HG02938 (cell line): ENCODE data around the gene PRLH.
A peak's percentile ranks its signal among the peaks of the same experiment; 100 is the strongest.

Experiments
- ATAC-seq: cut with Tn5 transposase; IDR thresholded peaks from one replicate; pipeline ENCODE4 v1.9.1; 2021; ENCODE audit warnings: mild to moderate bottlenecking, moderate library complexity; ENCODE audit not compliant: unreplicated experiment

The PRLH gene

DNA sequence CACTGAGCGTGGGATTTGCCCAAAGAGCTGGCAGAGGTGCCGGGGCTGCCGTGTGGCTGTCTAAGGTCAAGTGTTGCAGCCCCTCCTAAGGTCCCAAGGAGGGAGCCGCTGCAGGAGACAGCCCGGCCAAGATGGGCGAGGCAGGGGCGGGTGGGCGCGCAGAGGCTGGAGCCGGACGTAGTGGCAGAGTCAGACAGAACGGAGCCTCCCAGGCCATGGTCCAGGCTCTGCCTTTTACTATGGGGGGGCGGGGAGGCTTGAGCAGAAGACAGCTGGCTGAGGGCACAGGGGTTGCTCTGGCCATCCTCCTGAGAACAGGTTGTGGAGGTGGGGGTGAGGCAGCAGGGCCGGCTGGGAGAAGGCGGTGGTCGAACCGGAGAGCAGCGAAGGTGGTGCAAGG lies 27.5 kb upstream of the PRLH start:
- ATAC-seq, result no peak

DNA sequence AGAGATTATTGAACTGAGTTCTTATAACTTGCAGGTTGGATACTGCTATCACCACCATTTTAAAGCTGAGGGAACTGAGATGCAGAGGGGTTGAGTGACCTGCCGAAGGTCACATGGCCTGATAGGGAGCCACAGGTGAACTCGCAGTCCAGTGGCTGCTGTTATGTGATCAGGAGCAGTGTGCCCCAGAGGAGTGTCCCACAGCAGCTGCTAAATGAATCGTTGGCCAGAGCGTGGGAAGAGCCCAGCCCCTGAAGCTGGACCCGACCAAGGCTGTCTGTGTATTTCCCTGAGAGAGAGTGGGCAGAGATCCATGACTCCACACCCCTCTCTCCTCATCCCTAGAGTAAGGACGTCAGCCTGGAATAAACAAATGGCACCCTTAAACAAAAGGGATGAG lies 26.7 kb upstream of the PRLH start:
- ATAC-seq, result no peak

DNA sequence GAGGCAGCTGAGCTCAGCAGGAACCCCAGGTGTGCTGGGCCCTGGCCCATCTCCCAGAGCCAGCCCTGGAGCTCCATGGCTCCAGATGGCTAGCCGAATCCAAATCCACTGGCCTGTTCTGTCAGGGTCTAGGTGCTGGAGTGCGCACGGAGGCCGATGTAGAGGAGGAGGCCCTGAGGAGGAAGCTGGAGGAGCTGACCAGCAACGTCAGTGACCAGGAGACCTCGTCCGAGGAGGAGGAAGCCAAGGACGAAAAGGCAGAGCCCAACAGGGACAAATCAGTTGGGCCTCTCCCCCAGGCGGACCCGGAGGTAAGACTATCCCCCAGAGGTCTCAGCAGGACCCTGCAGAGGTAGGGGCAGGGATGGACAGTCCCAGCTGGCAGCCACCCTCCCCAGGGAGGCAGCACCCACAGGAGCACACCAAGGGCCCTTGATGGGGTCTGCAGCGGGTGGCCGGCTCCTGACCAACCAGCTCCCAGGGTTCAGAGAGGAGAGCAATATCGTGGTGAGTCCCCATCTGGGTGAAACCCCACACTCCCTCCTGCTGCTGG lies 26.1 kb upstream of the PRLH start:
- ATAC-seq, result no peak

DNA sequence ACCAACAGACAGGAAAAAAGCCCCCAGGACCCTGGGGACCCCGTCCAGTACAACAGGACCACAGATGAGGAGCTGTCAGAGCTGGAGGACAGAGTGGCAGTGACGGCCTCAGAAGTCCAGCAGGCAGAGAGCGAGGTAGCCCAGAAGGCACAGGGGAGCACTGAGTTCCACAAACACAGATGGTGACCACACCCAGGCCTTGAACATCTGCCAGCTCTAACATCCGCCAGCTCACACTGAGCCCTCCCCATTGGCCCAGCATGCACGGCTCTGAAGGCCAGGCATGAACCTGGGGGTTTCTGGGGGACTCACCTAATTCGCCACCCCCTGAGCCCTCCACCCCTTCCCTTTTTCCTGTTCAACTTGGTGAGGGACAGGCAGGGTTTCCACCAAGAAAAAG lies 25.6 kb upstream of the PRLH start:
- no peak for ATAC-seq

DNA sequence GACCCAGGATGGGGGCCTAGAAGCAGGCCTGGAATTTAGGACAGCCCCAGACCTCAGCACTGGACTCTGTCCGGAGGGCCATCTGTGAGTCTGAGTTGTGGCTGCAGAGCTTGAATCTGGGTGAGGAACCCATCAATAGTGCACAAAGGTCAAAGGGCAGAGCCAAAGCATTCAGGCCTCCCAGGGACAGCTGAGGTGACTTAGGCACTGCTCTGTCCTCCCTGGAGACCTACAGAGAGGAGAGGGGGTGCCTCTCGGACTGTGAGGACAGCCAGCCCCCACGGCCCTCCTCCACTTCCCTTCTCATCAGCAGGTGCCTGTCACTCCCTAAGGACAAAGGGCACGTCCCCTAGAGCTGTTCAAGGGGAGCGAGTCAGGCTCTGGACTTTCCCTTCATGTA lies 25.1 kb upstream of the PRLH start:
- ATAC-seq, result no peak

DNA sequence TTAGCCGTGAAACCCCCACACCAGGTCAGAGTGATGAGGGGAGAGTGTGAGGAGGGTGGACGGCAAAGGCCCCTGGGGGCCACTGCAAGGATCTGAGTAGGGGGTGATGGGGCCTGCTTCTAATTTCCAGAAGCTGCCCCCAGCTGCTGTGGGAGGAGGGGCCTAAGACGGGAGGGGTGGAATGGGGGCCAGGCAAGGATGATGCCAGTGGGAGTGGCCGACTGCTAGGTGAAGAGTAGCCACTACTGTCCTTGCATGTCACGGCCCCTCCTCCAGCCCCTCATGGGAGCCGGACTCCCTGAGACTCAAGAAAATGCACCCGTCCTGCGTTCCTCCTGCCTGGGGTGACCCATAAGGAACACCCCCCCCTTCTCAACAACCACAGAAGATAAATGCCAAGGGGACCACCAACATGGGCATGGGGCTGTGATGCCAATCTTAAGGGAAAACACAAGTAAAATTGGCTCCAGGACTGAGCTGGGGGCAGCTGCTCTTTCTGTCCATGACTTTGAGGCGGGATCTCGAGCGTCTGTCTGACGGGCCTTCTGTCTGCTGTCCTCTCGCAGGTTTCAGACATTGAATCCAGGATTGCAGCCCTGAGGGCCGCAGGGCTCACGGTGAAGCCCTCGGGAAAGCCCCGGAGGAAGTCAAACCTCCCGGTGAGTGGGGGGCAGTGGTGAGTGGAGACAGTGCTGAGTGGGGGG lies 24.2 kb upstream of the PRLH start:
- no peak for ATAC-seq

DNA sequence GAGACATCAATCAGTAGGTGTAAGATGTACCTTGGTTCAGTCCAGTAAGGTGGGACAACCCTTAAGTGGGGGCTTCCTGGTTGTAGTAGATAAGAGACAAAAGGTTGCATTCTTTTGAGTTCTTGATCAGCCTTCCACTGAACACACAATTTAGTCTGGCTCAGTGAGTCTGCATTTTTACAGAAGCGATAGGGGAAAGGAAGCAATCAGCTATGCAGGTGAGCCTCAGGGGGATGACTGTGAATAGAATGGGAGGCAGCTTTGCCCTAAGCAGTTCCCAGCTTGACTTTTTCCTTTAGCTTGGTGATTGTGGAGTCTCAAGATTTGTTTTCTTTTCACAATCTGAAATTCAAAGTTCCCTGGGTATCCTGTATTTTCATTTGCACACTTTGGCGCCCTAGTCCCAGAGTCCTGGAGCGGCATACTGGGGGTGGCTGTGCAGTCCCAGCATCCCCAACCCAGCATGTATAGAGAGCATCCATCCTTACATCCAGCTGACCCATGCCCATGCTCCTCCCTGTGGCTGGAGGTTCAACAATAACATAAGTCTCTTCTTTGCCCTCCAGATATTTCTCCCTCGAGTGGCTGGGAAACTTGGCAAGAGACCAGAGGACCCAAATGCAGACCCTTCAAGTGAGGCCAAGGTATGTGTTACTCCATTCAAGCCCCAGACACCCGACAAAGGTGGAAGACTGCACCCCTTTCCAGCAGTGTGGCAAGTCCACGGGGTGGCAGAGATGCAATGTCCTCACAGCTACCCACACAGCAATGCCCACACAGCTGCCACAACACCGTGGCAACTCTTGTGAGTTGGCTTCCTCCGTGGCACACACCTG lies 20.1 kb upstream of the PRLH start:
- no peak for ATAC-seq

DNA sequence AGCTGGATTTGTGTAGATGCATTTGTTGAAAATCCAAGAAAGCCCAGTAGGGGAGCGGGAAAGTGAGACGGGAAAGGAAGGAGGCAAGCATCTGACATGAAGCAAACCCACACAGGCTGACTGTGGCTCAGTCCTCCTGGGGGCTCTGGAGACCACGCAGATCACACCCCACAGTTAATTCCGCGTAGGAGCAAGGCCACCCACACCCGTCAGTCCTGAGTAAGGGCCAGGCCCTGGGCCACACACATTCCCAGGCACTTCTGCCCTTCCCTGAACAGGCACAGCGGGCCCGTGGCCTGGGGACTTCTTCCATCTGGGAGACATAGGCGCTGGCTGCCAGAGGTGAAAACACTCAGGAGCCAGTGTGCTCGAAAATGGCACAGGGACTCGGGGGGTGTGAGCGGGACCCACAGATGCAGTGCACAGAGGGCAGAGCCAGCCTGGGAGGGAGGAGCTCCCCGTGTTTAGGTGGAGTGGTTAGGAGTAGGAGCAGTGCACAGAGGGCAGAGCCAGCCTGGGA lies 19.4 kb upstream of the PRLH start:
- no peak for ATAC-seq

DNA sequence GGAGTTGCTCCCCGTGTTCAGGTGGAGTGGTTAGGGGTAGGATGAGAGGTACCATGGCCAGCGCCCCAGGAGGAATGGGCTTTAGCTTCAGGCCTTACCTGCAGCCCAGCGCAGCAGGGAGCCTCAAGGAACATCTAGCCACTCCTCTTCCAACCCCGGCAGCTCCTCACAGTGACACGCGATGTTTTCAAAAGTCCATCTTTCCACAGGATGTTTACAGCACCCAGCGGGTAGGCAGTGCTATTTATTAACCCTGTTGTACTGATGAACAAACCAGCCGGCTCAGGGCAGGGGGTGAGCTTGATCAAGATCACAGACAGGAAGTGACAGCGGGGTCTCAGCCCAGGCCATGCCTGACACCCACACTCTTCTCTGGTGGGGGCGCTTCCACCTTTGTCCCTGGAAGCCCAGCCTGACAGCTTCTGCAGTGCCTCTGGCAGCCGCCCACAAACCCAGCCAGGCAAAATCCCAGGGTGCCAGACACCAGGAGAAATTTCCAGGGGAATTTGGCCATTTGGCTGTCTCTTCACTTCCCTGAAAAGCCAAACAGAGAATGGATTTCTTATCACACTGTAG lies 18.4 kb upstream of the PRLH start:
- ATAC-seq, result no peak

DNA sequence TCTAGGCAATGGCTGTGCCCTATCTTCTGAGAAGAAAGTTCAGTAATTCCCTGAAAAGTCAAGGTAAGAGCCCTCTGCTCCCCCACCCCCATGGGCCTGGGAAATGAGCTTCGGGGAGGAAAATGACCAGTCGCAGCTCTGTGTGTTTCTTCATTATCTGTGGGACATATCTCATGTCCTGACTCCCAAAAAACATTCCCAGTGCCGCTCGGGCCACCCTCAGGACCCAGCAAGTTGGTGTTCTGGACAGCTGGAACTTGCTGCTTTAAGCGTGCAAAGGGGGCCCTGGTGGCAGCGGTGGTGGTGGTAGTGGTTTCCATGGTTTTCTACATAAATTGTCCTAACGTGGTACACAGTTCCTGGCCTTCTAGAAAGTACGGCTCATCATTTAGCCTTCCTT lies 17.2 kb upstream of the PRLH start:
- no peak for ATAC-seq

DNA sequence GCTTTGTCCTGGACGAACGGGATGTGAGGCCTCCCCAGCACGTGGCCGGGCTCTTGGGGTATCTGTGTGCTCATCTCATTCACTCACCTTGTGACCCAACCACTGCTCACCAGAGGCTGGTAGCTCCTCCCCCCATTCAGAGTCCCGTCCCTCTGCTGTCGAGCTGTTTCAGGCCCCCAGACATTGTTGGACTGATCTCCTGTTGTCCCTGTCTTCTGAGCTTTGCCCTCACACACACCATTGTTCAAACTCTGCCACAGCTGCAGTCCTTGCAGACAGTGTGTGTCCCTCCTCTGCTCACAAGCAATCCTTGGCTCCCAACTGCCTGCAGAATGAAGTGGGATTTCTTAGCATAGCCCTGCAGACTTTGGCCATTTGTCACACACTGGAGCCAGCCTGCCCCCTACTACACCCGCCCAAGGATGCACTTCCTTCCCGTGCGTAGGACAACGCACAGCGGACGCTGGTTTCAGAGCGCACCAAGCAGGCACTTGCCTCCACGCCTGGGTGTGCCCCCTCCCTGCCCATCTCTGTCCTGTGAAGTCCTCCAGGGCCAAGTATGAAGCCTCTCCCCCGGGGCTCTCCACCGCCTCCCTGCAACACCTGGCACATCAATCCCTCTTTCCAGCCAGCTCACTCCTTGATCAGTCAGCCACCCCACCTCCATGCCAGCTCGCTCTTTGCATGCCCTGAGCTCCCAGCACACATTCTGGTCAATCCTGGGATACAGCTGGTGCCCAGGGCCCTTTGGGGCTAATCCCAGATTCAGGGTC lies 16.5 kb upstream of the PRLH start:
- ATAC-seq, result no peak

DNA sequence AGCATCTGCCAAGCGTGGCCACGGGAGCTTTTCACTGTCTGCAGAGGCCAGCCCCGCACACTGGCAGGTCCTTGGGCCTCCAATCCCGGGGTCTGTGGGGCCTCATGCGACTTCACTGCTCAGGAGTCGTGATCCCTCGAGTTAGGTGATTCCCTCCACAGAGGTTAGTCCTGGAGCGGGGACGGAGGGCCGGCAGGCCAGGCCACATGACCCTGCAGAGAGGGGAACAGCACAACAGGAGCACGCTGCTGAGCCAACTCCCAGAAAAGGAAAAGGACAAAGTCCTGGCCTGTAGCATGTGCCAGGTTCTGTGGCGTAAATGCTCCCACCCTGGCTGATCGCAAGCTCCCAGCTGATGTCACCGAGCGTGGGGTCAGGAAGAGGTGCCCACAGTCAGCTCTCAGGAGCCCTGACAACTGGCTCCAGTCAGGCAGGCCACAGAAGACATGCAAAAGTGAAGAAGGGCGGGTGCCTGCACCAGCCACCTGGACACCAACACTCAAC lies 15.3 kb upstream of the PRLH start:
- ATAC-seq, result no peak

DNA sequence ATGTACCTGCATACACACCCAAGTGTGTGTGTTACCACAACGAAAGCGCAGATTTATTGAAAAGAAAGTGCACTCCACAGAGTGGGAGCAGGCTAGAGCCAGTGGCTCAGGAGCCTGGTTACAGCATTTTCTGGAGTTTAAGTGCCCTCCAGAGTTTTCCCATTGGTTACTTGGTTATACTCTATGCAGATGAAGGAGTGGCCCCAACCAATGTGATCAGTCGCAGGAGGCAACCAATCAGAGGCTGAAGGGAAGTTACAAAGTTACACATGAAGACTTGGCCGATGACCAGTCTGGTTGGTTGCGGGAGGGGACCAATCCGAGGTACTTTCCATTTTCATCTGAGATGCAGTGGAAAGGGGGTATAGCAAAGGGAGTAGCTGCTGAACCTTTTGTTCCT lies 13.5 kb upstream of the PRLH start:
- no peak for ATAC-seq

DNA sequence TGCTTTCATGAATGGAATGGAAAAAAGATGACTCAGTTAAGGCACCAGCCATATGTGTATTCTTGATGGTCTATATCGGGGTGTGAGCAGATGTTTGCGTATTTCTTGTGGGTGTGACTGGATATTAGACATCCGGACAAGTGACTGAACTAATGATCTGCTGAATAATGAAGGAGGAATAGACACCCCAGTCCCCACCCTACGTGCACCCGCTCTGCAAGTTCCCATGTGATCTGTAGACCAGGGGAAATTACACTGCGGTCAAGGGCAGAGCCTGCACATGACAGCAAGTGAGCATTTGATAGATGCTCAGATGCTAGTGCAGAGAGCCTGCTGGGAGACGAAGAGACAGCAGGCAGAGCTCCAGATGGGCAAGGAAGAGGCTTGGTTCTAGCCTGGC lies 12.4 kb upstream of the PRLH start:
- no peak for ATAC-seq

DNA sequence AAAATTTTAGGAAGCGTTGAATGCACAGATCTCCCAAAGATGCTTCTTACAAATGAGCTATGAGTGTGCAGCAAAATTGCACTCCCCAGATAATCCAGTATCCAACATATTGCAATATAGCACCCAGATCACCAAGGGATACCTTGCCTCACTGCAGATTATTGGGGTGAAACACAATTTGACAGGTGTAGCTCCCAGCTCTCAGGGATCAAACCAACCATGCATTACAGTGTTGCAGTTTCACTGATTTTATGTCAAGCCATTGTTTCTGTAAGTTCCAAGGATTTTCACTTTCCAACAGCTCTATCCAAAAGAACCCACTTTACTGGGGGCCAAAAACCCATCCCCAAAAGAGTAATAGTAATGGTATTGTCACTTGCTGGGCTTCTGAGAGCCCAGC lies 10.8 kb upstream of the PRLH start:
- ATAC-seq, result no peak

DNA sequence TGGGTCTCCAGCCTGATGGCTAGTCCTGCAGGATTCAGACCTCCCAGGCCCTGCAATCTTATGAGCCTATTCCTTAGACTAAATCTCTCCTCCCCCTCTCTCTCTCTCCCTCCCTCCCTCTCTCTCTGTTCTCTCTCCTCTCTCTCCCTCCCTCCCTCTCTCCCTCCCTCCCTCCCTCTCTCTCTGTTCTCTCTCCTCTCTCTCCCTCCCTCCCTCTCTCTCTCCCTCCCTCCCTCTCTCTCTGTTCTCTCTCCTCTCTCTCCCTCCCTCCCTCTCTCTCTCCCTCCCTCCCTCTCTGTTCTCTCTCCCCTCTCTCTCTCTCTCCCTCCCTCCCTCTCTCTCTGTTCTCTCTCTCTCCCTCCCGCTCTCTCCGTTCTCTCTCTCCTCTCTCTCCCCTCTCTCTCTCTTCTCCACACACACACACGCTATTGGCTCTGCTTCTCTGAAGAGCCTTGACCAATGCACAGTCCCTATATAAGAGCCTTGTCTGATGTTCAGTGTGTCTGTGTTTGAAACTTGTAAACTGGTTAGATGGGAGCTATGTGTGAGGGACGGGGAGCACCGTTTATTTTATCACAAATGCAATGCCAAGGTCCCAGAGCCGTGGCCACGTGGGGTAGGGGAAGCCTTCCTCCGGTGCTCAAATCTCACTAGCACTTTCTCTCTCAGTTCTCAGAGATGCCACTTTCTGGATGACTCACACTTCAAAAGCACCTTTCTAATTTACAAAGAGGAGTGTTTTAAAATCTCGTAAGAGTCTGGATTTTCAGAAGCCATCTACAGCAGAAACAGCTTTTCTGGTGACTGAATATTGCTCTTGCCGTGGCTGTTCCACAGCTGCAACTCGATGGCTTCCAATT lies 9.4 kb upstream of the PRLH start:
- peak; percentile 95 for ATAC-seq

DNA sequence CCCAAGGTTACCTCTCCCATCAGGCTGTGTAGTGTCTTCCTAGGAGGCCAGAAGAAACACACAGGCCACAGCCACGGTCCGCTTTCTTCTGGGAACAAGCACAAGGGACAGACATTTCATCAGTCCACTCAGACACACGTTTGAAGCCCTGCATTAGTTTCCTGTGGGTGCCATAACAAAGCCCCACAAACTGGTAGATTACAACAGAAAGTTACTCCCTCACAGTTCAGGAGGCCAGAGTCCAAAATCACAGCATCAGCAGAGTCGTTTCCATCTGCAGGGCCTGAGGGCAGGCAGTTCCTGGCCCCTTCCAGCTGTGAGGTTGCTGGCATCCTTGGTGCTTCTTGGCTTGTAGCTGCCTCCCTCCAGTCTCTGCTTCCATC lies 8.8 kb upstream of the PRLH start:
- ATAC-seq, result peak; percentile 22

DNA sequence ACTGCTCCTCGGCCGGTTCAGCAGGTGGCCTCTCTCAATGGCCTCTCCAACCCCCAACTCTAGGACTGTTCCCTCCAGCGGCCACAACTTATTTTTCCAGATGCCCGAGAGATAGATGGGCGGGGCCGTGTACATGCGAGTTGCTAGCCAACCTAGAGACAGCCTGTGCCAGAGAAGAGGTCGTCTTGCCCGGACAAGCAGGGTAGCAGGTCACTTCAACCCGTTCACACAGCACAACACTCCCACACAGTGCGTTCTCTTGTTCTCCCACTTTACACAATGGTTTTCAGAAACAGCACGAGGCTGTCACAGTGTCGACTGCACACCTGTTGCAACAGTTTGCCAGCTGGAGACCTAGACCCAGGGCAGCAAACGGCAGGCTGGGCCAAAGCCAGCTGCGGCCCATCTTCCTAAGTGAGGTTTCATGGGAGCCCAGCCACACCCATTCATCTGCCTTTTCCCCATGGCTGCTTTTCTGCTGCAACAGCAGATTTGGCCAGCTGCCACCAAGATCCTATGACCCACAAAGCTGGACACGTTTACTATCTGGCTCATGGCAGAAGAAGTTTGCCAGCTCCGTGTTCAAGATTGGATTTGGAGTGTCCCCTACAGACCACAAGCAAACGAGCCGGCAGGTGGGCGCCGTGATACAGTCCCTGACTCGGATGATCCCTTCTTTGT lies 7.3 kb upstream of the PRLH start:
- no peak for ATAC-seq

DNA sequence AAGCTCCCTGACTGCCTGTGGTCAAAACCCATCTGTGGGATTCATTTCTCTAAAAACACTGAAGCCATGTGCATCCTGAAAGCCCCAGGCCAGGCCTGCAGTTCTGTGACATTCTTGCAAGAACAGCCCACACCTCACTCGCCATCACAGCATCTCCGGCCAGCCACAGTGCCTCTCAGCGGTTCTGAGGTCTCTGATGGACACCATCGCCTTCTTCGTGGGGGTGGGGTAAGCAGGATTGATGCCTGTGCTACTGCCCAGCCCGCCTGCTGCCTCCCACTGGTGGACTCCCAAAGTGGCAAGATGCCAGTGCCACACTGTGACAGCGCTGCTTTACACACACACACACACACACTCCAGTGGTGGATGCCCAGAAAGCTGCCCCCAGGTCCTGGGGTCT lies 5.2 kb upstream of the PRLH start:
- ATAC-seq, result no peak
